GM15510 (cell line): ENCODE data around the gene OGFOD2.

Source experiments
- POLR2A ChIP-seq: IDR thresholded peaks from 3 replicates; pipeline ENCODE4 v1.6.1; 2011; ENCODE audit warnings: borderline replicate concordance; ENCODE audit not compliant: insufficient read length; ENCODE audit errors: extremely low read depth

OGFOD2 gene

DNA sequence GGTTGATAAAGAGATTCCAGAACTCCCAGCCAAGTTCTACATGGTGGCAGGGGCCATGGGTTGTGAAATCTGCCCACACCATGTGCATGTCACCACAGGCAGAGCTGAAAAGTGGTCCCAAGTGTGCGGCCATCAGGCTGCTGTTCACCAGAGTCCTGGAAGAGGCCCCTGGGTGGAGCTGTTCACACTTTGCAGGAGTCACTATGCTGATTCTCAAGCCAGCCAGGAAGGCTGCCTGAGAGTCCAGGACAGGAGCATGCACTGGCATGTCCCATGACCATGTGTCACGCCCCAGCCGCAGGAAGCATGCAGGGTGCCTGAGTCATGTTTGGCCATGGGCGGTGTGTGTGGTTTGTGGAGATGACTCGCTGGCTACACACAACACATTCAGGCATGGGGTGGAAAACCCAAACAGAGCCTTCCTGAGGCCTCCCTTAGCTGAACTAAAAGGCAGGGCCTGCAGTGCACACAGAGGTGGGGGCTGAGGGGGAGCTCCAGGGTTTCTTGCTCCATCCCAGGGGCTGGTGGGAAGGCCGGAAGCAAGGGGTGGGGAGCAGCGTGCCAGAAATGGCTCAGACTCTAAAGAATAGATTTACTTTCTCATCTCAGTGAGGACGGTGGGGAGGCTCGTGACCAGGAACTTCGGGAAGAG lies 28.2 kb upstream of the OGFOD2 start:
- no peak for TF ChIP-seq POLR2A

DNA sequence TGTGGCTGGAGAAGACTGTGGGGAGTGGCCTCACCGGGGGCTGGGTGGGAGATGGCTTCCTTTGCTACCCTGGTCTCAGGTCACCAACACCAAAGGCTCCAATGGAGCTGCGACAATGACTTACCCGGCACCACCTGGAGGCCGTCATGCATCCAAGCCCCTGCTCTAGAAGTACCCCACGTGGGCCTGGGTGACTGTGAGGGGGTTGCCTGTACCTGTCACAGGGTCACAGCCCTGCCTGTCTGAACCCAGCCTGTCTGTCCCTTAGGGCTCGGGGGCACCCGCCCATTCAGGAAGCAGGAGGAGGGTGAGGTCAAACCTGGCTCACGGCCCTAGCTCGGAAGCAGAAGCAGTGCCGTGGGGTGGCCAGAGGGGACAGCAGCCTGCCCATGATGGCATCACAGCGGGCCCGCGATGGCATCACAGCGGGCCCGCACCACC lies 27.7 kb upstream of the OGFOD2 start:
- no peak for TF ChIP-seq POLR2A

DNA sequence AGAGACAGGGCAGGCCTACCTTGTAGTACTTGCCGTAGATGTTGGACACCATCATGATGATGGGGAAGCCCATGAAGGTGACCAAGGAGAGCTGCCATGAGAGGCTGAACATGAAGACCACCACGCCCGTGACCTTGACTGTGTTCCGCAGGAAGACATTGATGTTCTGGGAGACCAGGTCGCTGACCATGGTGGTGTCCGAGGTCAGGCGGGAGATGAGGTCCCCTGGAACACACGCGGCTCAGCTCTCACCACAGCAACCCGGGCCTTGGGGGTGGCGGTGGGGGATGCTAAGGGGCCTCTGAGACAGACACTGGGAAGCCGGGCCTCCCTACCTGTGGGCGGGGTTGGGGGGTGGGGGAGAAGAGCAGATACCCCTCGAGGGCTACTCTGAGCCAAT lies 26.4 kb upstream of the OGFOD2 start:
- no peak for TF ChIP-seq POLR2A

DNA sequence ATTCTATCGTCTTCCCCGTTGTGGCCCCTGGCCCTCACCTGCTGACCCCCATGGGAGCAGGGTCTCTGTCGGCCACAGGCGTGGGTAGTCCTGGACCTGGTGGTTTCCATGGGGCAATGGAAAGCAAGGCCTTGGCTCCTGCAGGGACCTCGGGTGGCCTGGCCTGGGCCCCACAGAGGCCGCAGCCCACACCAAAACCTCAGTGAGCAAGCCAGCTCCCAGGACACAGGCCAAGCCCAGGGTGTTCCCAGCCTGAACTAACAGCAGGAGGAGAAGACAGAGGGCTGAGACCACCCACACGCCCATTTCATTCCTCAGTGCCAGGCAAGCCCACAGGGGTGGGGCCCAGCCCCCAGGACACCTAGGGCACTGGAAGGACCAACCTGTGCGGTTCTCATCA lies 25.6 kb upstream of the OGFOD2 start:
- TF ChIP-seq POLR2A, result no peak

DNA sequence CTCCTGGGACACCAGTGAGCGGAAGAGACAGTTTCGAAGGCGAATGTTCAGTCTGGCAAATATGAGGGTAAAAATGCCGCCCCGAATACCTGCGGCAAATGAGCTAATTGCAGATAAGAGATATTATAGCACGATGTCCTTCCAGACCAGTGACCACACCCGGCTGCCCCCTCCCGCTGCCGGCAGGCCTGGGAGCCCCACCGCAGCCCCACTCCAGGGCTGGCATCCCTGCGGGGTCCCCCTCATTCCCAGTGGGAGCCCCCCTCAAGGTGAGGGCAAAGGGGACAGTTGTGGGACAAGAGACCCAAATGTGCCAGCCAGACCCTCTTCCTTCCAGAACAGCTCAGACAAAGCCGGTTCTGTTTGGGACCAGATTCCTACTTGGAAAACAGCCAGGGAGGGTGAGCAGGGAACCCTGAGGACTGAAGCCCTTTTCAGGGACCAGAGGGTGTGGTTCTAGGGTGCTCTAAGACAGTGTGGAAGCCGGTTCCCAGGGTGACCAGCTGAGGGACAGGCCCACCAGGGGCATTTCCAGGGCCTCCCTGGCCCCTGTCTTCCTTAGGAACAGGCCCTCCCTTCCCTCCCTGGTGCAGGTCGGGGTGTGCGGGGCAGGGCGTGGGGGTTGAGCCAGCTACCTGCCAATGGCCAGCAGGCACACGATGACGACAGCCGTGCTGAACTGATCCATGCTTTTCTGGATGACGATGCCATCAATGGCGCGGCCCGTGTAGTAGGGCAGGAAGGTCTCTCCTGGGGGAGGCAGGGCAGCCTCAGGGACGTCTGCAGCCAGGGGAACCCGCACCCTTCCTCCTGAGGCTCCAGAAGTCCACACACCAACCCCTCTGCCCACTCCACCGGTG lies 25.0 kb upstream of the OGFOD2 start:
- TF ChIP-seq POLR2A, result no peak

DNA sequence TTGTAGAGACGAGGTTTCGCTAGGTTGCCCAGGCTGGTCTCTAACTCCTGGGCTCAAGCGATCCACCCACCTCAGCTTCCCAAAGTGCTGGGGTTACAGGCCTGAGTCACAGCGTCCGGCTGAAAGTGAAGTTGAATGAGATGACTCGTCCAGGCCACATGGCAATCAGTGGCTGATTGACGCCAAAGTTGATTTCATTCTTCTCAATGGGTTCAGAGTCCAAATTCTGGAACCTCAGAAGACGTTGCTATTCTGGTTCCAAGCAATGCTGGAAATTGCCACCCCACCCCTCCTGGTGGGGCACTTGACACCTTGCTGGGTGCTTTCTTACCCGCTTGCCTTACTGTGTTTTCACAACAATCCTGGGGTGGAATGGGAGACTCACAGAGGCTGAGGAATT lies 23.6 kb upstream of the OGFOD2 start:
- TF ChIP-seq POLR2A, result no peak

DNA sequence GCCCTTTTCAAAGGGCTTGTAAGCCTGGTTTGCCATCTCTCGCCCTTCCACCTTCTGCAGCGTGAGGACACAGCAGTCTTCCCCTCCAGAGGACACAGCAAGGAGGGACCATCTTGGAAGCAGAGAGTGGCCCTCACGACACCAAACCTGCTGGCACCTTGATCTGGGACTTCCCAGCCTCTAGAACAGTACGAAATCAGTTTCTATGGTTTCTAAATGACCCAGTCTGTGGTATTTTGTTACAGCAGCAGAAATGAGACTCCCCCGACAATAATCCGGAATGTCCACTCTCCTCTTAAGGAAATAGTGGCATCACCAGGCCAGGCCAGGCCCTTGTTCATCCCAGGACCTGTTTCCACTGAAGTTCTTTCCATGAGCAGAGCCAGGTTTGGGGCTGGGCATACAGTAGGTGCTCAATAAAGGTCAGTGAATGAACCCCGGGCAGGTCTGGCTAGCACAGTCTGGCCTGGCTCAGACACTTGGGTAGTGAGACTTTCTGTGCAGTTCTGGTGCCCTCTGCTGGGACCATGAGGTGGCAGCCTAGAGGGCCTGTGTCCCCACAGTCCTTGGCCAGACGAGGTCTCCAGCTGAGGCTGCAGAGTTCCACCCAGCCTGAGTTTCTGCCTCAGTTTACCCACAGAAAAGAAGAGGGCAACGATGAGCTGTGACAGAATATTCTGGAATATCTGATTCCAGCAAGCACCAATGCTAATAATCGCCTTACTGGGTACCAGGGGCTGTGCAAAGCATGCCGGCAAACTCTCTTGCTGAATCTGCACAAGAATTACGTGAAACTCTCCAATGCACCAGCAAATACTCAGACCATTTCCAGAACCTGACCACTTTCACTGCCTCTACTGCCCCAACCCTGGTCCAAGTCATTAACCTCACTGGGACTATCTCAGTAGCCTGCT lies 22.8 kb upstream of the OGFOD2 start:
- no peak for TF ChIP-seq POLR2A

DNA sequence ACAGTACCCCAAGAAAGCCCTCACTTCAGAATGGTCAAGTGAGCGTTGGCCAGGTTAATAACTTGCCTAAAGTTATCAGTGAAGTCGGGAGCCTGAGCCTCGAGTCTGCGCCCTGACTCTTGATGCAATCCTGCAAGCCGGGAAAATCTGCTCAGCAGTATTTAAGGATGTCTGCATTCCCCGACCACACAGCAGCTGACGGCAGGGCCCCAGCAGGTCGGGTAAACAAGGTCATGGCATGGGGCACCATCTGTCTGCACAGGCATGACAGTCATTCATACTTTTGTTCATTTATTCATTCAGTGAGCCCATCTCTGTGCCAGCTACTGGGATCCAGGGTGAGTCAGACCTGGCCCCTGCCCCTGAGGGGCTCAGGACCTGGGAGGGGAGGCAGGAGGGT lies 19.9 kb upstream of the OGFOD2 start:
- no peak for TF ChIP-seq POLR2A

DNA sequence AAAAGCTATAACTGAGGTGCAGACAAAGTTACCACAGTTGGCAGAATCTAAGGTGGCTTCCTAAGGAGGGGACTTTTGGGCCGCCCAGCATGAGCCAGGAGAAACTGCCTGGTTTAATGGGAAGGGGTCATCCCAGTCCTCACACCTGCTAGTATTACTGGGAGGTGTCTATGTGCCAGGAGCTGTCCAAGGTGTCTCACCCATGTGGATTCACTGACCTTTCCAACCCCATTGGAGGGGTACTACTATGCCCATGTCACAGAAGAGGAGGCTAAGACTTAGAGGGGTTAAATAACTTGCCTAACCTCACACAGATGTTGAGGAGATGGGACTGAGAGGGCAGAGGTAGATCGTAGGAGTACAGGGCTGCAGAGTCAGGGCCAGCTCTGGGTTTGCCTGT lies 19.0 kb upstream of the OGFOD2 start:
- no peak for TF ChIP-seq POLR2A

DNA sequence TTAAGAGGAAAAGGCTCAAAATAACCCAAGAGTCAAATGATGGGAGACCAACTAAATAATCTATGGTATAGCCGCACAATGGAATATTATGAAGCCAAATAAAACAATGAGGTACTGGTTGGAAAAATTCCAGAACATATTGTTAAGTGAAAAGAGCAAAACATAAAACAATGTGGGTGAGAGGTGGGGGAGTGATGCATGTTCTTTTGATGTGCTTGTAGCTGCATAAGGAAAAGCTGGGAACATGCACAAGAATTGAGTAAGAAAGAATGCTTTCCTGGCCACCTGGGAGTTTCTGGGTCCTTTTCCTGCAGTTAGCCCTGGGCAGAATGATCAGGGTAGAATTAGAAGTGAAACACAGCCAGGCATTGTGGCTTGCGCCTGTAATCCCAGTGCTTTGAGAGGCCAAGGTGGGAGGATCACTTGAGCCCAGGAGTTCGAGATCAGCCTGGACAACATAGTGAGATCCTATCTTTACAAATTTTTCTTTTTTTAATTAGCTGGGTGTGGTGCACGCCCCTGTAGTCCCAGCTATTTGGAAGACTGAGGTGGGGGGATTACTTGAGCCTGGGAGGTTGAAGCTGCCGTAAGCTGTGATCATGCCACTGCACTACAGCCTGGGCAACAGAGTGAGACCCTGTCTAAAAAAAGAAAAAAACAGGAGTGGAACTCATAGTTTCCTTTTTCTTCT lies 16.7 kb upstream of the OGFOD2 start:
- no peak for TF ChIP-seq POLR2A

DNA sequence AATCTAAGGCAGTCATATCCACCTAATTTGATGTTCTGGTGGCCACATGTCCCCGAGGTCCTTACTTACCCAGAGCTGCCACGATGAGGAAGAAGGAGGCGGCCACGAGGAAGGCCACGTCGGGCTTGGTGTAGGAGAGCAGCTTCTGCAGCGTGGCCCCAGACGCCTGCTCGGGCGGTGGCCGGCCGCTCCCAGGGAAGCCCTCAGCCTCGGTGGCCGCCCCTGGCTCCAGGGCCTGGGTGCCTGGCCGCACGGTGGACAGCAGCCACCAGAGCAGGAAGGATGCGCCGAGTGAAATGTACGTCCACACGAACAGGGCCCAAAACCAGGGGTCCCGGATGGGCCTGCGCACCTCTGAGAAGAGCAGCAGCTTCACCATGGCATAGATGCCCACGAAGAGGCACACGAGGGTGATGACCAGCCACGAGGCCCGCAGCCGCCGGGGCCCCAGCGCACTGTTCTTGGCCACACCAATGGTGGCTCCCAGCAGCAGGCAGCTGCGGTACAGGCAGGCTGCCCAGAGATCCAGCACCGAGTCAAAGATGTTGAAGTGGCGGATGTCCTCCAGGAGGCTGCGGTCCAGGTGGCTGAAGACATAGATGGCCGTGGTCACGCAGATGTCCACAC lies 15.4 kb upstream of the OGFOD2 start:
- no peak for TF ChIP-seq POLR2A

DNA sequence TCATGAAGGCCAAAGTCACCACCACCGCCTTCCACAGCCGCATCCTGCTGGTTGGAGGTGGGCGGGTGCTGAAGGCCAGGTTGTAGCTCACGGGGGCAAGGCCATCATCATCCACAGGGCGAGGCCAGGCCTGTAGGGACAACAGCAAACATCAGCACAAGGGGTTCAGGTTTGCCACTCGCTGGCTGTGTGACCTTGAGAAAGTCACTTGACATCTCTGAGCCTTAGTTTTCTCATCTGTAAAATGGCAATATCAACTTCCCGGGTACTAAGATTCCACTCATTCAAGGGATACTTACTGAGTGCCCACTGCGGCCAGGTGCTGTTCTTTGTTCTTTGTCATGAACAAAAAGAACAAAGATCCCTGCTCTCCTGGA lies 14.9 kb upstream of the OGFOD2 start:
- no peak for TF ChIP-seq POLR2A

DNA sequence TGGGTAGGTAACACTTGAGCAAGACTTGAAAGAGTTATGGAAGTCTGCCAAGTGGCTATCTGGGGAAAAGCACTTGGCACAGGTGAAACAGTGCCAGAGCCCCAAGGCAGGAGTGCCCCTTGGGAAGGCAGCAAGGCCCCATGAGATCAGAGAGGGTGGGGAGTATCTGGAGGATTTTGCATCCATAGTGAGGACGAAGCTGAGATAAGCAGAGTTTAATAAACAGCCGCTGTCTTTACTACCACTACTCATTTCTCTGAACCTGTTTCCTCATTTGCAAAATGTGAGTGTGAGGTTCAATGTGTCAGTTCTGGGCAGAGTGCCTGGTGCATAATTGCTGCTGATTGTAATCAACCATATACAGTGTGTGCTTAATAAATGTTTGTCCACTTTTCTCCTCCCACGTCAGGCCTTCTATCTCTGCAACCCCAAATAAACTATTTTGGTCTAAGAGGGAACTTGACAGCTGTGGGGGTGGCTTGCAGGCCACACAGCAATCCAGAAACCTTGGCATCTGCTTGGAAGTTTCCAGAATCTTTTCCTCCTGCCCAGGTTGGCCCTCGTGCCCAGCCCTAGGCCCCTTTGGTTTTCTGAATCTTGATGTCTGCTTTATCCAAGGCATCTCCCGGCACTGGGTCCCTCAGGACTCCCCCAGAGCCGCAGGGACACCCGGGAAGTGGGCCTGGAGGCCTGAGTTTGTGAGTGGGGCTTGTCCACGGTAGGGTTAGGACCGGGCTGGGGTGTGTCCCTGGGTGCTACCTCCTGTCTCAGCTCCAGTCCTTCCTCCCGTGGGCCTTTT lies 13.3 kb upstream of the OGFOD2 start:
- no peak for TF ChIP-seq POLR2A

DNA sequence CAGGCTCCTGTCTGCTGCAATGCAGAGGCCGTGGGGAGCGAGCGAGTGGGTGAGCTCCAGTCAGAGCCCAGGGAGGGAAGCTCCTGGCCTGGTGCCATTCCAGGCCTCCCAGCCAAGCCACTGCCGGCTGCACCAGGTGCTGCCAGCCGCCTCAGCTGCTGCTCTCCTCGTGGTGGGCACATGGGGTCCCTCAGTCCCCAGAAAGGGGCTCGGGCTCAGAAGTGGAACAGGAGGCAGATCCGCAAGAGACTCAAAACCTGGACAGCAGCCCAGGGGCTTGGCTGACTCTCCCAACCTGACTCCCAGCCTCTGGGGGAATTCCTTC lies 11.1 kb upstream of the OGFOD2 start:
- no peak for TF ChIP-seq POLR2A
